Thoracic aorta (tissue), 2 donors: ENCODE data around the gene ILDR1. TPM values are rescaled to one million over a fixed set of nuclear protein-coding genes. Genes with fewer than 3 reads are reported as not detected.

Source experiments
- ATAC-seq: fragments of 150-250 bp; one replicate; pipeline ENCODE4 v1.8.0; 2017; ENCODE audit warnings: low read depth; ENCODE audit not compliant: insufficient number of reproducible peaks, low FRiP score
- DNase-seq: peaks from one replicate; pipeline ENCODE4 v3.0.0-alpha.2; 2020; ENCODE audit warnings: low spot score
- H3K27ac ChIP-seq, 2 donors: fragments of 200-600 bp; sonication (generic); 1 replicate in 1 of 2; 2 replicates in 1 of 2; pipeline ENCODE4 v1.5.1; 2016; ENCODE audit warnings: mild to moderate bottlenecking in 2 of 2, moderate library complexity in 2 of 2
- H3K27me3 ChIP-seq: fragments of 200-600 bp; sonication (generic); replicated peaks from 2 replicates; pipeline ENCODE4 v1.6.0; 2016; ENCODE audit warnings: mild to moderate bottlenecking; ENCODE audit not compliant: insufficient read depth
- H3K36me3 ChIP-seq: fragments of 200-600 bp; sonication (generic); one replicate; pipeline ENCODE4 v1.5.1; 2016
- H3K4me1 ChIP-seq, 2 donors: fragments of 200-600 bp; sonication (generic); 1 replicate in 1 of 2; 2 replicates in 1 of 2; pipeline versions ENCODE4 v1.5.1 to v1.6.0; 2016; ENCODE audit warnings: low read depth in 2 of 2, mild to moderate bottlenecking in 1 of 2; ENCODE audit not compliant: control insufficient read depth in 1 of 2
- H3K4me3 ChIP-seq: fragments of 200-600 bp; sonication (generic); 2 replicates; pipeline ENCODE4 v1.5.1; 2016; ENCODE audit warnings: mild to moderate bottlenecking
- H3K9me3 ChIP-seq: fragments of 200-600 bp; sonication (generic); 2 replicates; pipeline ENCODE4 v1.5.1; 2016
- CTCF ChIP-seq: fragments of 200-600 bp; sonication (generic); IDR thresholded peaks from one replicate; pipeline ENCODE4 v1.5.1; 2019; ENCODE audit warnings: antibody characterized with exemption
- total RNA-seq, 2 donors: library from RNA; depleted of rRNA; stranded (reverse); fragments of >200 nt; gene quantifications; one replicate each; pipeline versions ENCODE4 v1.1.0 to v1.2.3, GENCODE V29; 2016

Gene ILDR1
- total RNA-seq, 2 donors from 2014 or later, result not detected

- Histone ChIP-seq H3K27ac (no peak overlapping the region), H3K36me3 (no peaks in the 10 kb centered on the region), H3K9me3 (peaks cover 3% of the 10 kb centered on the region), H3K27me3 (no peaks in the 10 kb centered on the region), H3K4me1 (no peaks in the 10 kb centered on the region), H3K4me3 (no peak overlapping the region)
- no peak for TF ChIP-seq CTCF
- DNase-seq (no peak), ATAC-seq (no peak)
These were observed 42.8 kb downstream of the ILDR1 start for GRCh38 chr3:121979246-121979645.

- no peaks in the 10 kb centered on the region for H3K27me3 ChIP-seq
- ATAC-seq, result no peak
These were observed 45.3 kb downstream of the ILDR1 start for GRCh38 chr3:121976727-121977126.

GRCh38 chr3:121975702-121976302 is 46.2 kb downstream of the ILDR1 start:
- DNase-seq, result no peak
- Histone ChIP-seq H3K36me3 (no peaks in the 10 kb centered on the region), H3K4me1 (no peaks in the 10 kb centered on the region), H3K9me3 (no peaks in the 10 kb centered on the region), H3K27me3 (no peaks in the 10 kb centered on the region), H3K4me3 (no peak overlapping the region), H3K27ac (no peak overlapping the region)
- ATAC-seq, result no peak
- no peak for TF ChIP-seq CTCF

More at GRCh38 chr3:121976727-121977126, 45.3 kb downstream of the ILDR1 start:
- Histone ChIP-seq H3K4me1 (no peaks in the 10 kb centered on the region), H3K36me3 (no peaks in the 10 kb centered on the region), H3K27ac (no peak overlapping the region), H3K9me3 (no peaks in the 10 kb centered on the region), H3K4me3 (no peak overlapping the region)
- no peak for DNase-seq
- TF ChIP-seq CTCF, result no peak

GRCh38 chr3:121974601-121975111 is 47.4 kb downstream of the ILDR1 start:
- H3K27ac ChIP-seq, result no peak overlapping the region
- H3K9me3 ChIP-seq, result no peaks in the 10 kb centered on the region
- H3K4me1 ChIP-seq, result no peaks in the 10 kb centered on the region
- H3K4me3 ChIP-seq, result no peak overlapping the region
- no peaks in the 10 kb centered on the region for H3K27me3 ChIP-seq
- no peak for ATAC-seq
- TF ChIP-seq CTCF, result no peak
- no peaks in the 10 kb centered on the region for H3K36me3 ChIP-seq
- DNase-seq, result no peak

- Histone ChIP-seq H3K27me3 (no peaks in the 10 kb centered on the region), H3K4me1 (no peaks in the 10 kb centered on the region), H3K36me3 (no peaks in the 10 kb centered on the region), H3K9me3 (no peaks in the 10 kb centered on the region), H3K27ac (no peak overlapping the region), H3K4me3 (no peak overlapping the region)
- no peak for TF ChIP-seq CTCF
- ATAC-seq (no peak), DNase-seq (no peak)
These were observed 52.0 kb downstream of the ILDR1 start for GRCh38 chr3:121970047-121970446.
